Measurements from ENCODE around the gene PIM3.

Gene PIM3

GRCh38 chr22:50009765-50010675 is 49.4 kb downstream of the PIM3 start:
- in situ Hi-C loops (cut with MboI; ENCODE audit: low pct_unique_long_range_greater_than_20kb, low sequenced_read_pairs): no loop called here
- no peak for DNase-seq

GRCh38 chr22:50010676-50011446 is 50.3 kb downstream of the PIM3 start:
- DNase-seq: no peak
- in situ Hi-C loops (cut with MboI; ENCODE audit: low pct_unique_long_range_greater_than_20kb, low sequenced_read_pairs): no loop called here

DNA sequence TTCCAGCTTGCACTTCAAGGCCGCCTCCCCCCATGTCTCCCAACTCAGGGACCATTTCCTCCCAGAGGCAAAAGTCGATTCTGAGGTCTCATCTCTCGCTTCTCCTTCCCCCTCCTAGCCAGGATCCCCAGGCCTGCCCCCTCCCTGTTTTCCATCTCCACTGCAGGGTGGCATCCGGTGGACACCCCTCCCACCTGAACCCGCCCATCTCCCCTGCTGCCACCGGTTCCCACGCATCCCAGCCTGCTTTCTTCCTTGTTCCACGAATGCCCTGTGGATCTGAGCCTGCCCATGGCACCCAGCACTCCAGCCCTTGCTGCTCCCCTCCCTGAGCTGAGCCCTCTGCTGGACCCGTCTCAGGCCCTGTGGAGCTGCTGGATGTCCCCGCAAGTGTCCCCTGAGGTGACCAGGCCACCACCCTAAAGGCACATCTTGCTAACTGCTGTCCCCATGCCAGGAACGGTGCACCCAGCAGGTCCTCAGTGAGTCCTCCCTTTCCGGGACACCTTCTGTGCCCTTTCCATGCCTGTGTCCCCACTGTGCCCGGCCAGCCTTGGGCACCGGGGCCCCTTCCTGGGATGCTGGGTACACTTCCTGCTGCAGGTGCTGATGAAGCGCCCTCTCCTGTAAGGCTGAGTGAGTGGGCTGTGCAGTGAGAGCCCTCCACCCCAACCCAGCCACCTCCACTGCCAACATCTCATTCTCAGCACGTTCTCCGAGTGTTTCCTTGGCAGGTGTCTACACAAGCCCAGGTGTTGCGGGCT is 51.1 kb downstream of the PIM3 start:
- no peak for DNase-seq
- in situ Hi-C loops (cut with MboI; ENCODE audit: low pct_unique_long_range_greater_than_20kb, low sequenced_read_pairs): no loop called here

DNA sequence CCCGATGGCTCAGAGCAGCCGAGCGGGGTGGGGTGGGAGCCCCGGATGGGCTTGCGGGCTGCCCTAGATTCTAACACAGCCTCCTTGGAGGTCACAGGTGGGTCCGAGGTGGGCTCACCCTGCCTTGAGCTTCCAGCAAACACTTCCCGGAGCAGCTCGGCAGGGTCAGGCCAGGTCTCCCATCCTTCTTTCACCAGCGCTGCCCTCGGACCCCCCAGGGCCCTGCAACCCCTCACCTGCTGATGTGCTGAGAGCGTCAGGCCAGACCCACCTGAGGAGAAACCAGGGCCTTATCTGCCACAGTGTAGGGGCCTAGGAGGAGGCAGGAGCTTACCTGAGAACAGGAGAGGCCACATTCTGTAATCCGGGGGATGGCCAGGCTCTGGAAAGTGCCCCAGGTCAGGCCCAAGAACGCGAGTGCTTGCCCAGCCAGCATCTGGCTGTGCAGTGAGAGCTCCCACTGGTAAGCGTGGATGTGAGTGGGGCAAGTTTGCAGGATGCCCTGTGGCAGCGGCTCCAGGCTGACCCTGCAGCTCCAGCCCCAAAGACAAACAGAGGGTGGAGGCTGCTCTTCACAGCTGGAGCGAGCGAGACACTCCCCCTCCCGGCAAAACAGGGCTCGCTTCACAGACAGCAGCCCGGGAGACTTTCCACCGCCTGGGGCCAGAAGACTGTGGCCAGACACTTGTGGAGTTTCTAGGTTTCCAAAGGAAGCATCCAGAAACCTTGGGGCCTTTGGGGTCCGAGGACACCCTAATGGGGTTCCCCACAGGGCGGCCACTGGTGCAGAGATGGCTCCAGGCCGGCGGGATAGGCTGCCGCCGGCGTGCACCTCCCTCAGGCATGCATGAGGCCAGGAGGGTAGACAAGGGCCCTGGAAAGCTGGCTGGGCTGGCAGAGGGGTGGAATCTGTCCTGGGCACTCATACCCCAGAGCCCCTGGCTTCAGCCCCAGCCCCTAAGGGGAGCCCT is 51.9 kb downstream of the PIM3 start, which contains the start of gene IL17REL:
Gene IL17REL, minus strand, starts transcription at position 555 of the 971 bp plus-strand sequence. Its CDS starts 119 bp downstream, at position 436.
- in situ Hi-C loops (cut with MboI; ENCODE audit: low pct_unique_long_range_greater_than_20kb, low sequenced_read_pairs): no loop called here
- no peak for DNase-seq

All from KBM-7 (cell line).